ENCODE data around the gene JAML. TPM values are rescaled to one million over a fixed set of nuclear protein-coding genes. Genes with fewer than 3 reads are reported as not detected.
"Not testable (repeated sequence)": the region's sequence is repeated elsewhere in the genome, so short reads cannot be mapped to it uniquely, and the experiment has no call there.

JAML gene
- total RNA-seq, 2 experiments from 2014 or later = 117 to 122 TPM

- not testable (repeated sequence) for H3K4me1 Mint-ChIP-seq; DNase-seq; H3K4me3 Mint-ChIP-seq; H3K9me3 Mint-ChIP-seq; H3K27ac Mint-ChIP-seq; H3K36me3 Mint-ChIP-seq (ENCODE audit: low read depth)
- CTCF ChIA-PET = interaction anchor here (1.4 to 1.5 kb wide), 2 partner anchors 12 to 13 kb away, joined by 3 to 6 read pairs; no protein-coding TSS in a partner anchor
- POLR2A ChIA-PET = interaction anchor here (0.5 kb wide), 1 partner anchor 251 kb away, joined by 3 read pairs; no protein-coding TSS in a partner anchor
- H3K27me3 Mint-ChIP-seq = peaks cover 23% of the 10 kb centered on the region
Observed at GRCh38 chr11:118183691-118184090, 41.1 kb downstream of the JAML start.

GRCh38 chr11:118180300-118180703 lies 44.5 kb downstream of the JAML start:
- H3K27me3 Mint-ChIP-seq = peaks cover 22% of the 10 kb centered on the region
- DNase-seq = peak; percentile 29
- POLR2A ChIA-PET = interaction anchor here (0.7 to 1.1 kb wide), 2 partner anchors 11 to 72 kb away, joined by 3 to 4 read pairs; partner anchors contain the start of gene MPZL3
- H3K9me3 Mint-ChIP-seq = no peaks in the 10 kb centered on the region
- no peaks in the 10 kb centered on the region for H3K36me3 Mint-ChIP-seq (ENCODE audit: low read depth)
- CTCF ChIA-PET = interaction anchor here (0.7 to 3.6 kb wide), 4 partner anchors 10 to 428 kb away, joined by 3 to 44 read pairs (median 6); no protein-coding TSS in a partner anchor
- no peak overlapping the region for H3K27ac Mint-ChIP-seq
- peaks cover 8% of the 10 kb centered on the region for H3K4me1 Mint-ChIP-seq
- no peak overlapping the region for H3K4me3 Mint-ChIP-seq

DNA sequence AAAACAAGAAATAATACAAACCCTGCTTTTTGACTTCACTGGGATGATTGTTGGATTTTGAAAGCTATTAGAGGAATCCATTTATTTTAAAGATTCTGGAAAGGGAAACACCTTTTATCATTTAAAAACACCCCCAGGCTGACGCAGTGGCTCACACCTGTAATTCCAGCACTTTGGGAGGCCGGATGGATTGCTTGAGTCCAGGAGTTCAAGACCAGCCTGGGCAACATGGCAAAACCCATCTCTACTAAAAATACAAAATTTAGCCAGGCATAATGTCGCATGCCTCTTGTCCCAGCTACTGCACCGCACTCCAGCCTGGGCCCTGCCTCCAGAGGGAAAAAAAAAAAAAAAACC lies 48.1 kb downstream of the JAML start:
- POLR2A ChIA-PET = no interaction called here
- peaks cover 11% of the 10 kb centered on the region for H3K27me3 Mint-ChIP-seq
- no peaks in the 10 kb centered on the region for H3K36me3 Mint-ChIP-seq (ENCODE audit: low read depth)
- no peak for DNase-seq
- H3K4me1 Mint-ChIP-seq = peaks cover 10% of the 10 kb centered on the region
- CTCF ChIA-PET = no interaction called here
- H3K4me3 Mint-ChIP-seq = no peak overlapping the region
- no peak overlapping the region for H3K27ac Mint-ChIP-seq
- no peaks in the 10 kb centered on the region for H3K9me3 Mint-ChIP-seq

DNA sequence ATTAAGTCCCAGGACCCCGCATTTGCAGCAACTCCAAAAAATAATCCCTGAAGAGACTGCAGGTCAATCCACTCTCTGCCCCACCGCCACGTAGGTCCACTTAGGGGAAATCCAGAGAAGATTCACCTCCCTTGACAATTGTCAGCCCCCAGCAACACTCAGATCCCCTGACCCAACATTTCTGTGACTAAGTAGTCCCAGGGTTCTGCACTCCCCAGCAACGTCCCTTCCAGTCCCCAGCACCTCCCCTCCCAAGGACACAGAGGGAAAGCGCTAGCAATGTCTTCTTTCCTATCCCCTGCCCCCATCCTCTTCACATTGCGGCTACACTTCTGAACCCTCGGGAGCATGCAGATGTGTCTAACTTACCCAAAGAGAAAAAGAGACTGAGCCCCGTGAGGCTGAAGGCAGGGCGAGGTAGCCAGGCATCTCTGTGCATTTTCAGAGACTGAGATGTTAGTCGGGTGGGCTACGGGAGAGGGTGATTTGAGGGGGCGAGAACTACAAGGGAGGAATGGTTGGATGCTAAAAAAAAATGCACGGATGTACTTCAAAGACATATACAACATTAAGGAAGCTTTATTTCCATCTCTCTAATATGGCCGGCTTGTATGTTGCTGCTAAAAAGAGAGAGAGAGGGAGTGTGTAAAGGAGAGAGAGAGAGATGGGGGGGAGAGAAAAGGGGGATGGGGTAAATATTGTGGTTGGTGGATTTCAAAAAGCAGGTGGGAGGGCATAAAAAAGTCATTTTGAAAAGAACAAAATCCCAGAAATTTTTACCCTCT lies 48.6 kb downstream of the JAML start, which contains the start of gene SCN2B:
TSS of gene SCN2B (minus strand) at position 647 of the 785 bp plus-strand sequence. CDS start at position 439, 208 bp downstream.
- Mint-ChIP-seq H3K27ac (no peak within 1 kb of the TSS), H3K36me3 (ENCODE audit: low read depth) (no peaks in the 10 kb centered on the region), H3K4me1 (peaks cover 13% of the 10 kb centered on the region), H3K4me3 (no peak within 1 kb of the TSS), H3K27me3 (peaks cover 11% of the 10 kb centered on the region), H3K9me3 (no peaks in the 10 kb centered on the region)
- ChIA-PET POLR2A (no interaction called here), CTCF (no interaction called here)
- DNase-seq = no peak

- ChIA-PET CTCF (interaction anchor here (1.0 to 1.2 kb wide), 2 partner anchors 24 to 32 kb away, joined by 3 to 4 read pairs; no protein-coding TSS in a partner anchor), POLR2A (no interaction called here)
- Mint-ChIP-seq H3K9me3 (no peaks in the 10 kb centered on the region), H3K27ac (no peak overlapping the region), H3K4me3 (no peak overlapping the region), H3K27me3 (peaks cover 11% of the 10 kb centered on the region), H3K36me3 (ENCODE audit: low read depth) (no peaks in the 10 kb centered on the region), H3K4me1 (peaks cover 10% of the 10 kb centered on the region)
- DNase-seq = no peak
Observed at GRCh38 chr11:118175031-118175992, 49.5 kb downstream of the JAML start.

DNA sequence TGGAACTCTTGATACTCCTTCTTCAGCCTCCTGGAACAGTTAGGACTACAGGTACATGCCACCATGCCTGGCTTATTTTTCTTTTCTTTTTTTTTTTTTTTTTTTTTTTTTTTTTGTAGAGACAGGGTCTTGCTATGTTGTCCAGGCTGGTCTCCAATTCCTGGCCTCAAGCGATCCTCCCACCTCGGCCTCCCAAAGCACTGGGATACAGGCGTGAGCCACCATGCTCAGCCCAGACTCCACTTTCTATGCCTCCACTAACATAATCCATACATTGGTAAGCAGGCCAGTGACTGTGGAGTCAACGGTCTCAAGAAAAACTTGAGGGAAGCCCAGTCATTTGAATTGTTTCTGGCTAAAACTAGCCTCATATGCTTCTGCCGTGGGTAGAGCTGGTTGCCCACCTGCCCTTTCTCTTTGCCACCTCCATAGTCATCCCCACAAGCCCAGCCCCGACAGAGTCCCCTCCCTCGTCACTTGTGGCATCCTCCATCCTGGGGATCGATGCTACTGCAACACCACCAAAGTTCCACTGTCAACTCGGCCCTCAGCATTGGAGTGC lies 50.7 kb downstream of the JAML start:
- ChIA-PET CTCF (interaction anchor here (1.0 to 4.1 kb wide), 4 partner anchors 18 to 30 kb away, joined by 3 to 36 read pairs (median 18); no protein-coding TSS in a partner anchor), POLR2A (no interaction called here)
- DNase-seq = no peak
- Mint-ChIP-seq H3K27ac (no peak overlapping the region), H3K36me3 (ENCODE audit: low read depth) (no peaks in the 10 kb centered on the region), H3K4me3 (no peak overlapping the region), H3K9me3 (no peaks in the 10 kb centered on the region), H3K27me3 (peaks cover 20% of the 10 kb centered on the region), H3K4me1 (peaks cover 5% of the 10 kb centered on the region)

DNA sequence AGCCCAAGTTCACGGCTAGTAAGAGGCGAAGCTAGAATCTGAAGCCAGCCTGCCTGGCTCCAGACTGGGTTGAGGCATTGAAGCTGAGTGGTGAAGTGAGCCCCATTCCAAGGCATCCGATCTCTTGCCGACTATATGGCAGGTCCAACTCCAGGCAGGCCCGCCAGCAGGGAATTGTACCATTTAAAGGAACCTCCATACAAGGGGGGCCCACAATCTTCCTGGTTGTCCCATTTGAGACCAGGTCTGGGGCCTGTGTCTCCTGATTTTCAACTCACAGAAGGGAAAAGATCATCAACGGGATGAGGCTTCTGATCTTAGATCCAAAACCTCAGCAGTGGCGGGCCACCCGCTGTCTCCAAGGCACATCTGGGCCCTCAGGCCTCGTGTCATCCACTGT lies 52.5 kb downstream of the JAML start:
- ChIA-PET POLR2A (interaction anchor here (0.6 kb wide), 1 partner anchor 171 kb away, joined by 3 read pairs; no protein-coding TSS in a partner anchor), CTCF (interaction anchor here (0.5 to 4.1 kb wide), 21 partner anchors 9 to 746 kb away, joined by 3 to 44 read pairs (median 4); no protein-coding TSS in a partner anchor)
- H3K27me3 Mint-ChIP-seq = peaks cover 19% of the 10 kb centered on the region
- DNase-seq = no peak
- peaks cover 5% of the 10 kb centered on the region for H3K4me1 Mint-ChIP-seq
- H3K9me3 Mint-ChIP-seq = no peaks in the 10 kb centered on the region
- no peaks in the 10 kb centered on the region for H3K36me3 Mint-ChIP-seq (ENCODE audit: low read depth)
- H3K4me3 Mint-ChIP-seq = no peak overlapping the region
- H3K27ac Mint-ChIP-seq = no peak overlapping the region

DNA sequence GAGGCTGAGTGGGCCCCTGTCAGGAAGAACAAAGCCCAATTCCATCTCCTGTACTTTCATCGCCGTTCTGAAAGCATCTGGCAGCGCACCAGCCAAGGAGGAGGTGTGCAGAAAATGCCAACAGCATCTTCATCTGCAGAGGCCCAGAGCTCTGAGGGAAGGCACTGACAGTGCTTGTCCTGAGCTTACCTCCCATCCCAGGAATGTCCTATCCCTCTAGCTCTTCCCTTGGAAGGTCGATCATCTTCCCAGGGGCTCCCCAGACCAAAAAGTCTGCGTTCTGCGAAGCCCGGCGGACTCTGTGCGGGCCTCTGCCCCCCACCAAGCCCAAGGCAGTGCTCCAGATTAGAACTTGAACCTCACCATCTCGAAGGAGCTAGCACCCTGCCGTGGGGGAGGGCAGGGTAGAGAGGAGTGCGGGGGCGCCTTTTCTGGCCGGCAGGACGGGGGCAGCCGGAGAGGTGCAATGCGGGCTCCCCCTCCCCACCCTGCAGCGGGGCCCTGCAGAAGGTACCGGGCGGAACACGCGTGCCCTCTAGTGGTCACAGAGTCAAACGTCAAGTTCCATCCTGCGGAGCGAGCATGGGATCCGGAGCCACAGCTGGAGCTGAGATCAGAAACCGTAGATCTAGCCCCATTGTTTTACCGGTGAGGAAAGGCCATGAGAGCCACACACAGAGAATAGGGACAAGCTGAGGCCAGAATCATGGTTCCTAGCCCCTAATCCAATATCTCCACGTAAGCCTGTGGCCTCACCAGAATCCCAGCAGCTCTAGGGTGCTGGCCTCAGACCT lies 53.3 kb downstream of the JAML start:
- H3K27ac Mint-ChIP-seq = no peak overlapping the region
- POLR2A ChIA-PET = interaction anchor here (0.5 to 0.6 kb wide), 2 partner anchors 28 to 172 kb away, joined by 3 to 5 read pairs; no protein-coding TSS in a partner anchor

GRCh38 chr11:118170882-118171268 lies 53.9 kb downstream of the JAML start:
- peaks cover 5% of the 10 kb centered on the region for H3K4me1 Mint-ChIP-seq
- H3K9me3 Mint-ChIP-seq = no peaks in the 10 kb centered on the region
- no peaks in the 10 kb centered on the region for H3K36me3 Mint-ChIP-seq (ENCODE audit: low read depth)
- no peak for DNase-seq
- H3K27ac Mint-ChIP-seq = no peak overlapping the region
- CTCF ChIA-PET = interaction anchor here (0.6 to 4.1 kb wide), 30 partner anchors 10 to 363 kb away, joined by 3 to 44 read pairs (median 4); partner anchors contain the start of genes MPZL3 and SCN4B
- H3K4me3 Mint-ChIP-seq = no peak overlapping the region
- H3K27me3 Mint-ChIP-seq = peaks cover 11% of the 10 kb centered on the region
- POLR2A ChIA-PET = no interaction called here

More for the DNA sequence above, 53.3 kb downstream of the JAML start:
- peaks cover 16% of the 10 kb centered on the region for H3K27me3 Mint-ChIP-seq
- CTCF ChIA-PET = interaction anchor here (0.5 to 4.1 kb wide), 38 partner anchors 10 to 745 kb away, joined by 3 to 44 read pairs (median 4); partner anchors contain the start of genes MPZL3 and SCN4B
- peaks cover 5% of the 10 kb centered on the region for H3K4me1 Mint-ChIP-seq
- peak; percentile 84 for DNase-seq
- H3K4me3 Mint-ChIP-seq = no peak overlapping the region
- no peaks in the 10 kb centered on the region for H3K9me3 Mint-ChIP-seq
- no peaks in the 10 kb centered on the region for H3K36me3 Mint-ChIP-seq (ENCODE audit: low read depth)

GRCh38 chr11:118170231-118170630 lies 54.6 kb downstream of the JAML start:
- ChIA-PET POLR2A (no interaction called here), CTCF (interaction anchor here (1.1 to 4.1 kb wide), 7 partner anchors 11 to 133 kb away, joined by 4 to 44 read pairs (median 18); partner anchors contain the start of gene SCN4B)
- H3K27me3 Mint-ChIP-seq = peaks cover 11% of the 10 kb centered on the region

GRCh38 chr11:118169300-118170140 lies 55.3 kb downstream of the JAML start:
- H3K4me1 Mint-ChIP-seq = peaks cover 5% of the 10 kb centered on the region
- ChIA-PET CTCF (interaction anchor here (1.0 to 4.1 kb wide), 7 partner anchors 10 to 113 kb away, joined by 3 to 44 read pairs (median 18); no protein-coding TSS in a partner anchor), POLR2A (no interaction called here)
- no peak for DNase-seq
- no peaks in the 10 kb centered on the region for H3K36me3 Mint-ChIP-seq (ENCODE audit: low read depth)
- no peak overlapping the region for H3K27ac Mint-ChIP-seq
- no peaks in the 10 kb centered on the region for H3K9me3 Mint-ChIP-seq
- H3K4me3 Mint-ChIP-seq = no peak overlapping the region
- peaks cover 12% of the 10 kb centered on the region for H3K27me3 Mint-ChIP-seq

More at GRCh38 chr11:118170231-118170630, 54.6 kb downstream of the JAML start:
- Mint-ChIP-seq H3K4me3 (no peak overlapping the region), H3K9me3 (no peaks in the 10 kb centered on the region), H3K27ac (no peak overlapping the region), H3K36me3 (ENCODE audit: low read depth) (no peaks in the 10 kb centered on the region), H3K4me1 (peaks cover 5% of the 10 kb centered on the region)
- no peak for DNase-seq

Data from activated CD4-positive, alpha-beta T cell treated with anti-CD3 and anti-CD28 coated beads, Interleukin-2, amount 10 ng/mL, durations not matched to agents 7 days and 5 days (primary cell).